Measurements from ENCODE around the gene OR5M11.
"Not testable (repeated sequence)": the region's sequence is repeated elsewhere in the genome, so short reads cannot be mapped to it uniquely, and the experiment has no call there.

Gene OR5M11

GRCh38 chr11:56543157-56543556 lies at the start of gene OR5M11:
OR5M11 (minus strand) TSS chr11:56543257; CDS start chr11:56543257, 0 bp downstream.
- in situ Hi-C loops (cut with HindIII; ENCODE audit: low sequenced_read_pairs) = no loop called here

GRCh38 chr11:56592088-56592717 lies 49.1 kb upstream of the OR5M11 start:
- in situ Hi-C loops (cut with HindIII; ENCODE audit: low sequenced_read_pairs) = not testable (repeated sequence)

GRCh38 chr11:56577621-56578020 lies 34.6 kb upstream of the OR5M11 start, which contains the start of gene OR5M10:
OR5M10 (minus strand) TSS chr11:56577721; CDS start chr11:56577721, 0 bp downstream.
- in situ Hi-C loops (cut with HindIII; ENCODE audit: low sequenced_read_pairs) = no loop called here

- in situ Hi-C loops (cut with HindIII; ENCODE audit: low sequenced_read_pairs) = no loop called here
Observed at GRCh38 chr11:56558574-56558973, 15.5 kb upstream of the OR5M11 start.

- in situ Hi-C loops (cut with HindIII; ENCODE audit: low sequenced_read_pairs) = not testable (repeated sequence)
Observed at GRCh38 chr11:56554691-56555090, 11.6 kb upstream of the OR5M11 start.

- in situ Hi-C loops (cut with HindIII; ENCODE audit: low sequenced_read_pairs) = no loop called here
Observed at GRCh38 chr11:56545531-56545930, 2.5 kb upstream of the OR5M11 start.

GRCh38 chr11:56543739-56544138 lies 682 bp upstream of the OR5M11 start:
- in situ Hi-C loops (cut with HindIII; ENCODE audit: low sequenced_read_pairs) = no loop called here

GRCh38 chr11:56533054-56533740 lies 9.9 kb downstream of the OR5M11 start:
- in situ Hi-C loops (cut with HindIII; ENCODE audit: low sequenced_read_pairs) = no loop called here

GRCh38 chr11:56531856-56532255 lies 11.2 kb downstream of the OR5M11 start:
- in situ Hi-C loops (cut with HindIII; ENCODE audit: low sequenced_read_pairs) = no loop called here

GRCh38 chr11:56522008-56522407 lies 21.0 kb downstream of the OR5M11 start:
- in situ Hi-C loops (cut with HindIII; ENCODE audit: low sequenced_read_pairs) = no loop called here

- in situ Hi-C loops (cut with HindIII; ENCODE audit: low sequenced_read_pairs) = no loop called here
Observed at GRCh38 chr11:56513280-56513679, 29.8 kb downstream of the OR5M11 start.

GRCh38 chr11:56509439-56509838 lies 33.6 kb downstream of the OR5M11 start:
- in situ Hi-C loops (cut with HindIII; ENCODE audit: low sequenced_read_pairs) = no loop called here

GRCh38 chr11:56497010-56497409 lies 46.0 kb downstream of the OR5M11 start:
- in situ Hi-C loops (cut with HindIII; ENCODE audit: low sequenced_read_pairs) = no loop called here

GRCh38 chr11:56495117-56495516 lies 47.9 kb downstream of the OR5M11 start:
- in situ Hi-C loops (cut with HindIII; ENCODE audit: low sequenced_read_pairs) = no loop called here

All from endothelial cell of hepatic sinusoid (primary cell).